M059J (cell line): ENCODE data around the gene MASP2. TPM values are rescaled to one million over a fixed set of nuclear protein-coding genes. Genes with fewer than 3 reads are reported as not detected.
"Not testable (repeated sequence)": the region's sequence is repeated elsewhere in the genome, so short reads cannot be mapped to it uniquely, and the experiment has no call there.

Experiments used
- DNase-seq: peaks from one replicate; pipeline ENCODE4 v3.0.0-alpha.2; 2012; ENCODE audit warnings: low read depth
- total RNA-seq: library from RNA; depleted of rRNA; stranded (reverse); fragments of >200 nt; shearing (Covaris generic); gene quantifications from 2 replicates; pipeline ENCODE4 v1.2.3, GENCODE V29; 2014

Gene MASP2
- total RNA-seq, 1 experiment from 2014 or later: not detected

- DNase-seq: no peak
These were observed 7.5 kb downstream of the MASP2 start for GRCh38 chr1:11039351-11040104.

DNA sequence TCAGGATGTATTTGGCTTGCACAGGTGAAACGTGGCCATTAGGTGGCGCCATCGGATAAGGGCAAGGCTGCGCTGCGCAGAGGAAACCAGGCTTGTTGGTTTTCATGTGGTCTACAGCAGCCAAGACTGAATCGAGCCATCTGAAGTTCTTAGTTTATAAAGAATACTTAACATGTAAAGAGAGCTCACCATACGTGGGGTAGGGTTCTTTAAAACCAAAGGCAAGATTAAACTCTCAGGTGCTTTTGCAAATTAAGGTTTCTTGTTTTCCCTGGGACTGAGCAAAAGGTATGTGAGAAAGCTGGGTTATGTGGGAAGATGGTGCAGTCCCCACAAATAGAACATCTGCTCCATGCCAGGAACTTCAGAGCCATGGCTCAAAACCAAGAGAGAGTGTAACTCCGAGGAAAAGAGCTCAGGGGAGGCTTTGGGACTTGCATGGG lies 9.3 kb downstream of the MASP2 start:
- peak; percentile 76 for DNase-seq

DNA sequence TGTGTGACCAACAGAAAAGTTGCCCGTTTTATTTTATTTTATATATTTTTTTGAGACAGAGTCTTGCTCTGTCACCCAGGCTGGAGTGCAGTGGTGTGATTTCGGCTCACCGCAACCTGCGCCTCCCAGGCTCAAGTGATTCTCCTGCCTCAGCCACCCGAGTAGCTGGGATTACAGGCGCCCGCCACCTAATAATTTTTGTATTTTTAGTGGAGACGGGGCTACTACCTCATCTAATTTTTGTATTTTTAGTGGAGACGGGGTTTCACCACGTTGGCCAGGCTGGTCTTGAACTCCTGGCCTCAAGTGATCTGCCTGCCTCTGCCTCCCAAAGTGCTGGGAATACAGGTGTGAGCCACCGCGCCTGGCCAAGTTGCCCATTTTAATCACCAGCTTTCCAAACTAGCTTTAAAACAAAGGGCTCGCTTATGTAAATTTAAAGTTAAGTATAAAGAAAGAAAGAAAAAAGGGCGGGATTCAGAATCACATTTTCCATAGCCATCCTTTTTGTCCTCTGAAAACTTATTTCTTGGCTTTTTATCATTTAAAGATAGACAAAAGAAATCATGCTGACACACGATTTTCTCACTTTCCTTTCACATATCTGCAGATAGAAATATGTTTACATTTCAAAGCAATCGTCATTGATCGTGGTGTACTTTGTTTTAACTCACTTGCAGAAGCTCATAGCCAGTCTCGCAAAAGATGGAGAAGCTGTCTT lies 9.9 kb downstream of the MASP2 start:
- DNase-seq: not testable (repeated sequence)

DNA sequence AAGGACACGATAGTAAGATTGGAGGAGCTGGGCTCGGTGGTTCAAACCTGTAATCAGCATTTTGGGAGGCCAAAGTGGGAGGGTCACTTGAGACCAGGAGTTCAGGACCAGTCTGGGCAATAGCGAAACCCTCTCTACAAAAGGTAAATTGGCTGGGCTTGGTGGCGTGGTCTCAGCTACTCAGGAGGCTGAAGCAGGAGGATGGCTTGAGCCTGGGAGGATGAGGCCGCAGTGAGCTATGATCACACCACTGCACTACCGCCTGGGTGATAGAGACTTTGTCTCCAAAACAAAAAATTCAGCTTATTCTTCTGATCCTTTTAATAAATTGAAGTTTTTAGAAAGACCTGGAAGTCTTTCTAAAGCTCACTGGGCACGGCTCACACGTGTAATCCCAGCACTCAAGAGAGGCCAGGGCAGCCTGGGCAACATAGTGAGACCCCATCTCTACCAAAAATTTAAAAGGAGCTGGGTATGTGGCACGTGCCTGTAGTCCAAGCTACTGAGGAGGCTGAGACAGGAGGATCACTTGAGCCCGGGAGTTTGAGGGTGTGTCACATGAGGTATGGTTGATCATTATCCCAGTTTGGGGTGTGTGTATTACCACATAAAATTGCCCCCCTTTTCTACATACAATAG lies 15.3 kb downstream of the MASP2 start:
- no peak for DNase-seq

- DNase-seq: no peak
These were observed 16.2 kb downstream of the MASP2 start for GRCh38 chr1:11030865-11031264.

- no peak for DNase-seq
These were observed 19.0 kb downstream of the MASP2 start for GRCh38 chr1:11028018-11028417.

DNA sequence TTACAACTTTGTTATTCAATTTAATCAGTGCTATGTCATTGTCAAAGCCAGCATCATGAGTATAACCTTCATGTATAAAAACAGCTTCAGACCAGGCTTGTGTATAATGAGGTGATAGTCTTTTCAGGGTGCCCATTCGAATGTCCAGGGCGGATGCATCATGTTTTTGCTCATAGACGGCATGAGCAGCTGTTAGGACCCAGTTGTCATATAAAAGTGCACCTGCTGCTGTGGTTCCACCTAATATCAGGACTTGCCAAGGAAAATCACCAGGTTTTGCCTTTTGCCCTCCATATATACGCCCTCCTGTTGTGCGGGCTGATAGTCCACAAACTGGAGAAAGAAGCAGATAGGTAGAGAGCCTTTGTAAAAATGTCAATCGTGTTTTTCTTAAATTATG lies 19.7 kb downstream of the MASP2 start:
- DNase-seq: no peak

DNA sequence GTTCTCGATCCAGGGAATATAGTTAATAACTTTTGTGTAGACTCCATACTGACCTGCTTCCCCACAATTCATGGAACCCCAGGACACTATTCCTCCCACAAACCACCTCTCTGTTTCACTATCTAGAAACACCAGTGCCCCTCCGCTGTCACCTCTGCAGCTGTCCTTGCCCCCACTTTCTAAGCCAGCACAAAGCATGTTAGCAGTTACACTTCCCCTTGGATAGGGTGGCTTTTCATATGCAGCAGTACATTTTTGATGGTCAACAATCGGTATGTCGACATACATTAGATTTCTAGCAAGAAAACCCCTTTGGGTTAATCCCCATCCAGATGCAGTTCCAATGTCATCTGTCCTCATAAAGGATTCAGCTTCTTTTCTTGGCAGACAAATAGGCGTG lies 20.1 kb downstream of the MASP2 start:
- DNase-seq: no peak

DNA sequence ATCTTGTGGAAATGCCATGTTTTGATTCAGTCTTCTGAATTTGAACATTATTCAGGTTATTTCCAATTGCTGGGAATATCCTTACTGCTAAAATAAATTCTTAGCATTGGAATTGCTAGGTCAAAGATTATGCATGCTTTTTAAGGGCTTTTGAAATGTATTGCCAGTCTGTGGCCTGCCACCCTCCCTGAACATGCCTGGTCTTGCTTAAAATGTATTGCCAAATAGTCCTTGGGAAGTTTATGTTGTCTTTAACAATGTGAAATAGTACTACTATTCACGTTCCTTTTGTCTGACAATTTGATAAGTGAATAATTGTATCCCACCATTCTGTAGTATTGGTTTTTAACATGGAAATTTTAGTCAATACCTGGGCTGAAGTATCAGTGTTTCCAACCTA lies 21.0 kb downstream of the MASP2 start:
- DNase-seq: no peak

GRCh38 chr1:11025618-11026017 lies 21.4 kb downstream of the MASP2 start:
- no peak for DNase-seq

- no peak for DNase-seq
These were observed 22.2 kb downstream of the MASP2 start for GRCh38 chr1:11024874-11025203.

- DNase-seq: no peak
These were observed 22.7 kb downstream of the MASP2 start for GRCh38 chr1:11024154-11024873.

GRCh38 chr1:11023201-11023600 lies 23.8 kb downstream of the MASP2 start:
- DNase-seq: no peak

DNA sequence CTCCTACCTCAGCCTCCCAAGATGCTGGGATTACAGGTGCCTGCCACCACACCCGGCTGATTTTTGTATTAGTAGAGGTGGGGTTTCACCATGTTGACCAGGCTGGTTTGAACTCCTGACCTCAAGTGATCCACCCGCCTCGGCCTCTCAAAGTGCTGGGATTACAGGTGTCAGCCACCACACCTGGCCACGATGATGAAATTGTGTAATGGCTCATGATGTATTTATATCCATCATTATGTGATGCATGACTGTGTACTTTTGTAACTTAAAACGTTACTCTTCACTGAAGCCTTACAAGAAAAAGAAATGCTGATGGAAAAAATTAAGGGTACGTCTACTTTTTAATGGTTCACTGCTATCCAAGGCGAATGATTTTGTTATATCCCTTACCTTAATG lies 27.1 kb downstream of the MASP2 start:
- DNase-seq: no peak

DNA sequence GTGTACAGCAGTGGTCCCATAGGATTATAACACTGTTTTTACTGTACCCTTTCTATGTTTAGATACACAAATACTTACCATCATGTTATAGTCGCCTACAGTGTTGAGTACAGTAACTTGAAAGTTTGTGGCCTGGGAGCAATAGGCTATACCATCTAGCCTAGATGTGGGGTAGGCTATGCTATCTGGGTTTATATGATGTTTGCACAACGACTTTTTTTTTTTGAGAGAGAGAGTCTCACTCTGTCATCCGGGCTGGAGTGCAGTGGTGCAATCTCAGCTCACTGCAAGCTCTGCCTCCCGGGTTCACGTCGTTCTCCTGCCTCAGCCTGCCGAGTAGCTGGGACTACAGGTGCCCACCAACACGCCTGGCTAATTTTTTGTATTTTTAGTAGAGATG lies 27.7 kb downstream of the MASP2 start:
- DNase-seq: not testable (repeated sequence)

DNA sequence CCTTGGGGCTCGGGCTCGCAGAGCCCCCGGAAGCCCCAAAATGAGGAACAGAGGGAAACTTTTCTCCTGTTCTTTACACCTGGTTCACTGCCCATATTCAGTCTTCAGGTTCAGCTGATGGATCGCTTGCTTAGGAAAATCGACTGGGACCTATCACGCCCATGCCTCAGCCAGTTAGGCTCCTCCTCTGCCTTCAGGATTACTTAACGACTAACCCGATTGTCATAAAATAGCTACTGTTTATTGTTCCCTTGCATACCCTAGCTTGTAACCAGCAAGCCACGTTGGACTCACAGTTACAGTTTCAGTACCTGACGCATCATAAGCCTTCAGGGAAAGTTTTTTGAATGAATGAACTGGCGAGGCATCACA lies 33.9 kb downstream of the MASP2 start:
- DNase-seq: peak; percentile 37

DNA sequence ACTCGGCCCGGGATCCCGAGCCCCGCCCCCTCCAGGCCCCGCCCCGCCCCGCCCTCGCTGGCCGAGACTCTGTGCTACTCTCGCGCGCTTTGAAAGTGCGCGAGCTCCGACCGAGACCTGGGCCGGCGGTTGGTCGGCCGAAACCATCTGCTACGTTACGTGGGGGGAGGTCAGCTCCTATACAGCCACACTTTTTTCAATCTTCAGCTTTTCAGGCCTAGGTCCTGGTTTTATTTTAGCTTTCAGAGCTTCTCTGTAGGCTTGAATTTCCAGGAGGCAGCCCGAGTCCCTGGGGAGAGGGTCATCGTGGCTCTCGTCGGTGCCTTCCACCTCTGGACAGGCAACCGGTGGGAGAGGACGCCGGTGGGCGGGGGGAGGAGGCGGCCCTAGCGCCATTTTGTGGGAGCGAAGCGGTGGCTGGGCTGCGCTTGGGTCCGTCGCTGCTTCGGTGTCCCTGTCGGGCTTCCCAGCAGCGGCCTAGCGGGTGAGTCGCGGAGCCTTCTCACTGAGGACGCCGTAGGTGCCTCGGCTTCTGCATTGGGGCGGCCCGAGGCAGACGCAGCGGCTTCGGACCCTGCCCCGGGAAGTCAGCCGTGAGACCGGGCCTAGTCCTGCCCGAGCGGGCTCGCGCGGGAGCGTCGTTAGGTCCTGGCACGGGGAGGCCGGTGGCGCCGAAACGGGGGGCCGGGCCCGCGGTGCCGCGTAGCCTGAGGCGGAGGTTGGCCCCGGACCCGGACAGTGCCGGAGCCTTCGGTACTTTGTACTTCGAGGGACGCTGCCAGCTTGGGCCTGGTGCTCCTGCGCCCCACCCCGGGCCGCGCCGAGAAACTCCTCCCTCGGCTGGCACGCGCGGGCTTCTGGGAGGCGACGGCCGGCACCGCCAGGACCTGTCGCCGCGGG lies 34.5 kb downstream of the MASP2 start, which contains the start of gene TARDBP:
TARDBP (plus strand) TSS at position 395 of the 900 bp plus-strand sequence. CDS start 1,074 bp downstream, outside the sequence.
- DNase-seq: peak; percentile 81

- no peak for DNase-seq
These were observed 46.5 kb downstream of the MASP2 start for GRCh38 chr1:11000526-11000925.

DNA sequence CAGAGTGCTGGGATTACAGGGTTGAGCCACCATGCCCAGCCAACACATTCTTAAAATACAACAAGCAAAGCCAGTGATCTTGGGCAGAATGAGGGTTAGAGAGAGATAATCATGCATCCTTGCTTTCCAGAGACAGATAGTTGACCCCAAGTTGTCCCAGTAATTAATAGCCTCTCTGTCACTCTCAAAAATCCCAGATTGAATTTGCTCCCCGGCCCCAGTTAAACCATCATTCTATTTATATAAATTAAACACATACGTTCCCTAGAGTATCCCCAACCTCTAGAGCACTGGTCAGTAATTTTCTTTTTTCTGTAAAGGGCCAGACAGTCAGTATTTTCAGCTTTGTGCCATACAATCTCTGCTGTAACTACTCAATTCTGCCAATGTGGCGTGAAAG lies 50.9 kb downstream of the MASP2 start:
- no peak for DNase-seq

GRCh38 chr1:10992864-10993263 lies 54.2 kb downstream of the MASP2 start:
- DNase-seq: no peak

- not testable (repeated sequence) for DNase-seq
These were observed 55.0 kb downstream of the MASP2 start for GRCh38 chr1:10992004-10992403.
